ENCODE data around the gene PCSK7. TPM values are rescaled to one million over a fixed set of nuclear protein-coding genes. Genes with fewer than 3 reads are reported as not detected.

PCSK7 gene
- total RNA-seq, 4 donors from 2014 or later, result 14.5 to 19.9 (median 16.4) TPM

DNA sequence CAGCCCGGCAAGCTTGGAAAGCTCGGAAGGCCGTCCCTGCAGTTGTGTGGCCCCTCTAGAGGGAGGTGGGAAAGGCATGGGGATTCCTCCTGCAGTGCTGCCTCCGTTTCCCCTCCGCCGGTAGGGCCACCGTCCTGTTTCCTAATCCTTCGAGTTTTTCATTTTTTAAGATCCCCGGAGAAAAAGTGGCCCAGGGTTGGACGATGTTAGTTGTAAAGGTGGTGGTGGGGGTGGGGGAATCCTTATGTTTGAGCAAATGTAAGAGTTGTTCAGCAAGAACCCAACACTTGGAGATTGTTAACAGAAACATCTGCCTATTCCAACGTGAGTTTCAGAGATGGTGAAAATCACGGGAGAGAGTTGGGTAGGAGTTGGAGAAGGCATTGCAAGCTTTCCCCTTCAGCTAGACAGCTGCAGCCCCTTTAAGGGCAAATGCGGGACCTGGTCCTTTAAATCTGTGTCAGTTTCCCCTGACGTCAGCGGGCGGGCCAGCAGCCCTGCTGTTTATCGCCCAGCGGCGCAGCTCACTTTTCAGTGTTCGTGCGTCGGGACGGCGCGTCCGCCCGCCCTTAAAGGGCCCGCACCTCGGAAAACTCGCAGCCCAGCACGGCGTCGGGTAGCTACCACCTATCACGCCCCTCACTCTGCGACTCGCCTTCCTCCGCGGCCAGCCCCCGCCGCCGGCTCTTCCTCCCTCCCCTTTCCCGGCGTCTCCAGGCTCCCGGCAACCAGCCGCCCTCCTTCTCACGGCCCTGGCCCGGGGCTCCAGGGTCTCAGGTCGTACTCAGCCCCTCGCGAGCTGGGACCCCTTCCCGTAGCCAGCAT, 53.5 kb downstream of the PCSK7 start, which contains the start of gene SIDT2:
Gene SIDT2 (plus strand): TSS at position 534 of the 825 bp plus-strand sequence. CDS start 521 bp downstream, outside the sequence.
- DNase-seq, result peak; percentile 91 to 93
- Histone ChIP-seq H3K4me1 (peaks cover 26 to 33% of the 10 kb centered on the region in 2 donors), H3K36me3 (peaks cover 0 to 11% of the 10 kb centered on the region in 2 donors), H3K4me3 (peak within 1 kb of the TSS; percentile 62 to 98 (median 74)), H3K27me3 (no peaks in the 10 kb centered on the region), H3K27ac (peak within 1 kb of the TSS; percentile 88 to 99 (median 89)), H3K9me3 (no peaks in the 10 kb centered on the region)
- TF ChIP-seq POLR2A (IDR thresholded peaks at IDR 0.05), result peak; percentile 84 to 95
- TF ChIP-seq, protein P1, sequence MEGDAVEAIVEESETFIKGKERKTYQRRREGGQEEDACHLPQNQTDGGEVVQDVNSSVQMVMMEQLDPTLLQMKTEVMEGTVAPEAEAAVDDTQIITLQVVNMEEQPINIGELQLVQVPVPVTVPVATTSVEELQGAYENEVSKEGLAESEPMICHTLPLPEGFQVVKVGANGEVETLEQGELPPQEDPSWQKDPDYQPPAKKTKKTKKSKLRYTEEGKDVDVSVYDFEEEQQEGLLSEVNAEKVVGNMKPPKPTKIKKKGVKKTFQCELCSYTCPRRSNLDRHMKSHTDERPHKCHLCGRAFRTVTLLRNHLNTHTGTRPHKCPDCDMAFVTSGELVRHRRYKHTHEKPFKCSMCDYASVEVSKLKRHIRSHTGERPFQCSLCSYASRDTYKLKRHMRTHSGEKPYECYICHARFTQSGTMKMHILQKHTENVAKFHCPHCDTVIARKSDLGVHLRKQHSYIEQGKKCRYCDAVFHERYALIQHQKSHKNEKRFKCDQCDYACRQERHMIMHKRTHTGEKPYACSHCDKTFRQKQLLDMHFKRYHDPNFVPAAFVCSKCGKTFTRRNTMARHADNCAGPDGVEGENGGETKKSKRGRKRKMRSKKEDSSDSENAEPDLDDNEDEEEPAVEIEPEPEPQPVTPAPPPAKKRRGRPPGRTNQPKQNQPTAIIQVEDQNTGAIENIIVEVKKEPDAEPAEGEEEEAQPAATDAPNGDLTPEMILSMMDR (IDR thresholded peaks at IDR 0.05 in 4 of 5, conservative IDR thresholded peaks at IDR 0.05 in 1 of 5), result peak in 1 of 5 experiments; percentile 26
- intact Hi-C loops (cut with DNase I; ENCODE audit: low total_unique reads) (loop anchor here (1.0 to 10.0 kb wide), 5 partner anchors 34 to 146 kb away; partner anchors contain the start of genes CEP164, PAFAH1B2, PCSK7 and RNF214), in situ Hi-C loops (cut with MboI; ENCODE audit: low sequenced_read_pairs in 4 of 4) (loop anchor here in 1 of 4 donors (5.0 kb wide), 1 partner anchor 49 kb away; no protein-coding TSS in a partner anchor)
- peak; percentile 81 to 90 for ATAC-seq

DNA sequence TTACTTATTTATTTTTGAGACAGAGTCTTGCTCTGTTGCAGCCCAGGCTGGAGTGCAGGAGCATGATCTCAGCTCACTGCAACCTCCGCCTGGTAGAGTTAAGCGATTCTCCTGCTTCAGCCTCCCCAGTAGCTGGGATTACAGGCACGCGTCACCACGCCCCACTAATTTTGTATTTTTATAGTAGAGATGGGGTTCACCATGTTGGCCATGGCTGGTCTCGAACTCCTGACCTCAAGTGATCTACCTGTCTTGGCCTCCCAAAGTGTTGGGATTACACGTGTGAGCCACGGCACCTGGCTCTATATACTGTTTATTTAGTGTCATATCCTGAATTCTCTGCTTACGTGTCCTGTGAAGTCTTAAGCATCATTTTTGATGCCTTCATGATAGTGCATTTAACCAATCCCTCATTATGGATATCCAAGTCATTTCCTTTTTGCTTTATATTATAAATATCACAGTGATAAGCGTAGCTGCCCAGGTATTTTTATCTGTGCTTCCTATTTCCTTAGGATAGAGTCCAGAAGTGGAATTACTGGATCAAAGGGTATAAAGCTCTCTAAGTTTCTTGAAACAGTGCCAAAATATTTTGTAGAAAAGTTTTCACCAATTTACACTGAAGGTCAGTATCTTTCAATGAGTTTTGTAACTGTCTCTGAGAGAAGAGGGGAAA, 54.2 kb downstream of the PCSK7 start:
- Histone ChIP-seq H3K27ac (peak overlapping the region; percentile 88 to 99 (median 89)), H3K4me1 (peaks cover 33 to 40% of the 10 kb centered on the region in 2 donors), H3K9me3 (no peaks in the 10 kb centered on the region), H3K27me3 (no peaks in the 10 kb centered on the region), H3K4me3 (peak overlapping the region; percentile 44 to 98 (median 67)), H3K36me3 (peaks cover 0 to 10% of the 10 kb centered on the region in 2 donors)
- TF ChIP-seq, protein P1 (IDR thresholded peaks at IDR 0.05 in 4 of 5, conservative IDR thresholded peaks at IDR 0.05 in 1 of 5), result no peak
- no peak for TF ChIP-seq POLR2A (IDR thresholded peaks at IDR 0.05)
- intact Hi-C loops (cut with DNase I; ENCODE audit: low total_unique reads) (loop anchor here (1.0 to 10.0 kb wide), 4 partner anchors 33 to 147 kb away; partner anchors contain the start of genes CEP164, PAFAH1B2, PCSK7 and RNF214), in situ Hi-C loops (cut with MboI; ENCODE audit: low sequenced_read_pairs in 4 of 4) (loop anchor here in 1 of 4 donors (5.0 kb wide), 1 partner anchor 50 kb away; no protein-coding TSS in a partner anchor)
- DNase-seq (no peak), ATAC-seq (no peak)

DNA sequence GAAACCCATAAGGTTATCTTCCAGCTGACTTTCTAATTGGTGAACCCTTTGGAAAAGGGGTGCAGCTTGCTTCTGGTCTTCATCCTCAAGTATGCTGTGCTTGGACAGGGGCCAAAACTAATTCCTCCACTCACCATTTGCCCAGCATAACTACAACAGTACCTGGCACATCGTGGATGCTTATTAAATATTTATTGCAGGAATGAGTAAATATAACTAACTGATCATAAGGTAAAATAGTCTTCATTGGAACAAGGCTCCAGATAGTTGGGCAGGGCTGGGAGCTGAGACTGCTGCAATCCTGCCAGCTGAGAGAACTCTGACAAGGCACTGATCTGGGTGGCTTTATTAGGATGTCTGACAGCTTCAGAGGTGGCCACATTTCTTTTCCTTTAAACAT, 55.7 kb downstream of the PCSK7 start:
- Histone ChIP-seq H3K4me1 (peaks cover 42 to 51% of the 10 kb centered on the region in 2 donors), H3K4me3 (no peak overlapping the region), H3K27ac (no peak overlapping the region), H3K27me3 (no peaks in the 10 kb centered on the region), H3K36me3 (no peaks in the 10 kb centered on the region), H3K9me3 (no peaks in the 10 kb centered on the region)
- in situ Hi-C loops (cut with MboI; ENCODE audit: low sequenced_read_pairs in 4 of 4), result loop anchor here in 1 of 4 donors (5.0 kb wide), 1 partner anchor 51 kb away; no protein-coding TSS in a partner anchor
- DNase-seq (no peak), ATAC-seq (no peak)
- intact Hi-C loops (cut with DNase I; ENCODE audit: low total_unique reads), result loop anchor here (10.0 kb wide), 1 partner anchor 149 kb away; the partner anchor contains the start of gene CEP164
- TF ChIP-seq POLR2A (IDR thresholded peaks at IDR 0.05), result no peak
- TF ChIP-seq, protein P1 (IDR thresholded peaks at IDR 0.05 in 4 of 5, conservative IDR thresholded peaks at IDR 0.05 in 1 of 5), result no peak

DNA sequence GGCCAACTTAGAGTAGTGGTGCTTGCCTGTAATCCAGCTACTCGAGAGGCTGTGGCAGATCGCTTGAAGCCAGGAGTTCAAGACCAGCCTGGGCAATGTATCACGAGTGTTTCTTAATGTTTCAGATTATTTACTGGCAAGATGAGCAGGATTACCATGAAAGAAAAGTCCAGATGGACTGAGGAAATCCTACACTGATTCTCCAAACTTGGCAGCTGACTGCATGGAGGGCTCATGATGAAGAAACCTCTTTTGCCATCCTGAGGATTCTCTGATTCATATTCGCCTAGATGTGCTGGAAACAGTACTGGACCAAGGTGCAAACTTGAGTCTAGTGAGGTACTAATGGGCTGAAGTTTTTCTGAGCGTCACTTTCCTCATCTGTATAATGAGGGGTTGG, 56.1 kb downstream of the PCSK7 start:
- Histone ChIP-seq H3K4me3 (no peak overlapping the region), H3K4me1 (peaks cover 43 to 51% of the 10 kb centered on the region in 2 donors), H3K9me3 (no peaks in the 10 kb centered on the region), H3K36me3 (no peaks in the 10 kb centered on the region), H3K27me3 (no peaks in the 10 kb centered on the region), H3K27ac (no peak overlapping the region)
- in situ Hi-C loops (cut with MboI; ENCODE audit: low sequenced_read_pairs in 4 of 4), result loop anchor here in 1 of 4 donors (5.0 kb wide), 1 partner anchor 52 kb away; no protein-coding TSS in a partner anchor
- DNase-seq, result no peak
- ATAC-seq, result no peak
- TF ChIP-seq, protein P1 (IDR thresholded peaks at IDR 0.05 in 4 of 5, conservative IDR thresholded peaks at IDR 0.05 in 1 of 5), result no peak
- no peak for TF ChIP-seq POLR2A (IDR thresholded peaks at IDR 0.05)
- intact Hi-C loops (cut with DNase I; ENCODE audit: low total_unique reads), result loop anchor here (10.0 kb wide), 1 partner anchor 149 kb away; the partner anchor contains the start of gene CEP164
